T1000 (cell line): ENCODE measurements around the gene LMTK2.
"Not testable (repeated sequence)": the region's sequence is repeated elsewhere in the genome, so short reads cannot be mapped to it uniquely, and the experiment has no call there.

ENCODE experiments used
- DNase-seq: peaks from one replicate; lab custom pipeline; 2025; ENCODE audit warnings: mixed read lengths; lab: John Stamatoyannopoulos, UW

Gene LMTK2

DNA sequence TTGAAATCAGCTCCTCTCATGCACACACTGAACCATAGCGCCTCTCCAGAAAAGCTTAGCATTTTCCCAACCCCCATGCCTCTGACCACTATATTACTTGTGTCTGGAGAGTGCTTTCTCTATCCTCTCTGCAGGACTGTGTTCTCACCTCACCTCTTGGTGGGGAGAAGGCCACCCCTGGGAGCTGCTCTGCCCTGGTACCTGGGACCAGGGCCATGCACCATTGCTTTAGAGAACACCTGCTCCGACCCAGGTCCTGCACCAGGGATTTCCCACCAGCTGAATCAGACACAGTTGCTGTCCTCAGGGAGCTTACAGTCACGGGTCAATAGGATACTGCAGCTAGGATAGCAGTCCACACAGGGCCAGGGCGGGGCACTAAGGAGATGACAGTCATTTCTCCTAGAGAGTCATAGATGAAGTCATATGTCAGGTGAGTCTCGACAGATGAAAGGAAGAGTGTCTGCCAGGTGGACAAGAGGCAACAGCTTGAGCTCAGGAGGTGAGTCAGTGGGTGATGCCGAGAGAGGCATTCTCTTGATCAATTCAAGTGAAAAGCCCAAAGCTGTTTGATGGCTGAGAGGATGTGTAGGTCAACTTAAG lies 619 bp upstream of the LMTK2 start:
- DNase-seq = no peak

GRCh38 chr7:98107313-98107721 lies 655 bp downstream of the LMTK2 start:
- no peak for DNase-seq

- DNase-seq = no peak
Measured at GRCh38 chr7:98110249-98111022, 3.8 kb downstream of the LMTK2 start.

- DNase-seq = no peak
Measured at GRCh38 chr7:98112077-98112476, 5.4 kb downstream of the LMTK2 start.

DNA sequence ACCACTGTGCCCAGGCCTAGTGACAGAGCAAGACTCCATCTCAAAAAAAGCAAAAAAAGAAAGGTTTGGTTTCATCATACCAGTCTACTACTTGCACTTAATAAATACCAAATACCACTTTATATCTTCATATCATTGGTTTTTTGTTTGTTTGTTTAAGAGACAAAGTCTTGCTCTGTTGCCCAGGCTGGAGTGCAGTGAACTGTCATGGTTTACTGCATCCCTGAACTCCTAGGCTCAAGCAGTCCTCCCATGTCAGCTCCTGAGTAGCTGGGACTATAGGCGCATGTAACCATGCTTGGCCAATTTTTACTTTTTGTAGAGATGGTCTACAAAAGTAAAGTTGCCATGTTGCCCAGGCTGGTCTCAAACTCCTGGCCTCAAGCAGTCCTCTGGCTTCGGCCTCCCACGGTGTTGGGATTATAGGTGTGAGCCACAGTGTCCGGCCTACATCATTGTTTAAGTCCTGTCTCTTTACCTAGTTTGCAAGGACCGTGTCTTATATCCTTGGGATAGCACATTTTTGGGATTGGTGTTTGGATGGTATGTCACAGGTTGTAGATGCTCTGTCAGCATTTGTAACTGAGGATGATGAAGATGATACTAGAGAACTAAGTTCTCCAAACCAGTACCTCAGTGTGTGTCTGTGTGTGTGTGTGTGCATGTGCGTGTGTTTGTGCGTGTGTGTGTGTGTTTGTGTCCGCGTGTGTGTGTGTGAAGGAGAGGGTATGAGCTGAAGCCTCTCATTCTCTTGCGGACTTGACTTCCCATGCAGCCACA lies 9.3 kb downstream of the LMTK2 start:
- DNase-seq = no peak

DNA sequence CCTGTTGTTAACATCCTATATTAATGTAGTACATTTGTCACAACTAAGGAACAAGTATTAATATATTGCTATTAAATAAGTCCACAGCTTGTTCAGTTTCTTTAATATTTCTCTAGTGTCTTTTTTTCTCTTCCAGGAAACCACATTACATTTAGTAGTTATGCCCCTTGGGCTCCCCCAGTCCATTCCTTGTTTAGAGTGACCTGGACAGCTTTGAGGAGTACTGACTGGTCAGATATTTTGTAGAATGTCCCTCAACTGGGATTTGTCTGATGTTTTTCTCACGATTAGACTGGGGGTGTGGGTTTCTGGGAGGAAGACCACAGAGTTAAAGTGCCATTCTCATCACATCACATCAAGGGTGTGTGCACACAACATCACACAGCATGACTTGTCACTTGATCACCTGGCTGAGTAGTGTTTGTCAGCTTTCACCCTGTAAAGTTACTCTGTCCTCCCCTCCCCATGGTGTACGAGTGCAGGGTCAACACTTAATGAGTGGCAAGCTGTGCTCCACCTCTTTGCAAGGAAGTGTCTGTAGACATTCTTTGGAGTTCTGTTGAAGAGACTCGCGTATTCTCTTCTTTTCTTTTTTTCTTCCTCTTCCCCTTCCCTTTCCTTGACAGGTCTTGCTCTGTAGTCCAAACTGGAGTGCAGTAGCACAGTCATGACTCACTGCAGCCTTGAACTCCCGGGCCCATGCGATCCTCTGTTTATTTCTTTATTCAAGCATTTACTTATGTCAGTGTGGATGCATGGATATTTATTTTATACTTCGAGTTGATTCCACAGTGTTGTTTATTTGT lies 10.2 kb downstream of the LMTK2 start:
- DNase-seq = no peak

DNA sequence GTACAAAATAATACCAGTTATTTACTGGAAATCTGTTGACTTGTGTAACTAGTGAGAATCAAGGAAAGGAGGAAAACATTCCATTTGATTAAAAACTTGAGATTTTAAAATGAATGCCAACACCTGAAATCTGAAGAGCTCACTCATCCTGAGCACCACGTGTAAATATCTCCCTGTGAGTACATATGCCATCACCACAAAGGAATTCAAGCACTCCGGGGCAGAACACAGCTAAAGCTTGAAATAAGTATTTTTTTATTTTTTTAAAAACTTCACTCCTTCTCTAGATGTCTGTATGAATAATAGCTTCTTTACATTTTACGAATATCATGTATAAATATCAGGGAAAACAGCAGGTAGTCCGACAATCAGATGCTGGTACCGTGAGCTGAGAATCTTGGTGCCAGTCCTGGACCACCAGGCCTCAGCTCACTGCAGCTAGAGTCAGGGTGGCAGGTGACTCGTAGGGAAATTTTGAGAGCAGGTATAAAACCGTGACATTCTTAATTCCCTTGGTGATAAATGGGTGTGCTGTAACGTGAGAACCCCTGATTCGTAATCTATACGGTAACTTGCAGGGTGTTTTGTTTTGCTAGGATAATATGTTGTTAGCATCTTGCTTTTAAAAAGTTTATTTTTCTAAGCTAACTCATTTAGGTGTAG lies 12.7 kb downstream of the LMTK2 start:
- no peak for DNase-seq

DNA sequence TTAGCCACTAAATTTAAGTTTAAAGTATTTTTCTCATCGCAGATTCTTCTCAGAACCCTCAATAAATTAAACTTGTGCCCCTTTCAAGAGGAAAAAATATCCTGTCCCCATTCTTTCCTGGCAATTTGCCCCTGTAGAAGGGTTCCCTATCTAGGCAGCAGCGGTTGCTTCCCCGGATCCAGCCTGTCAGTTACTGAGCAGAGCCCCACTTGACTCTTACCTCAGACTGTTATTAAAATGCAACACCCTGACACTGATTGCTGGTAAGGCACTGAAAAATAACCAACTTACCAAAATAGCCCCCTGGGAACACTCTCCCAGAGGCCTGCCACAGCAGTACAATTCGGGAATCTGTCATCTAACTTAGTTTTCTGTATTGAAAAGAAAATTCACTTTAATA lies 13.9 kb downstream of the LMTK2 start:
- no peak for DNase-seq

- not testable (repeated sequence) for DNase-seq
Measured at GRCh38 chr7:98121388-98121787, 14.7 kb downstream of the LMTK2 start.

DNA sequence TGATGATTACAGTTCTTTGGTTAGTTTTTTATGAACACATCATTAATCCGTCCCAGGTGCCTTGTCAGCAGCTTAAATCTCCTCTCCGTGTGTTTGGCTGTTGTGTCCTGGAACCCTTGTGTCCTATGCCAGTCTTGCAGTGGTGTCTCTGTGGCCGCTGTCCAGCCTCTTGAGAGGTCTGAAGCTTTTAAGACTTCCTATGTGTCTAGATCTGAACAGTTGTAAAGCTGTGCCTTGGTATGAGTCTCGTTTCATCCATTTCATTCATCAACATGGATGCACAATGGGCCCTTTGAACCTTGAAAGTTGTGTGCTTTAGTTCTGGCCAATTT lies 16.7 kb downstream of the LMTK2 start:
- no peak for DNase-seq

DNA sequence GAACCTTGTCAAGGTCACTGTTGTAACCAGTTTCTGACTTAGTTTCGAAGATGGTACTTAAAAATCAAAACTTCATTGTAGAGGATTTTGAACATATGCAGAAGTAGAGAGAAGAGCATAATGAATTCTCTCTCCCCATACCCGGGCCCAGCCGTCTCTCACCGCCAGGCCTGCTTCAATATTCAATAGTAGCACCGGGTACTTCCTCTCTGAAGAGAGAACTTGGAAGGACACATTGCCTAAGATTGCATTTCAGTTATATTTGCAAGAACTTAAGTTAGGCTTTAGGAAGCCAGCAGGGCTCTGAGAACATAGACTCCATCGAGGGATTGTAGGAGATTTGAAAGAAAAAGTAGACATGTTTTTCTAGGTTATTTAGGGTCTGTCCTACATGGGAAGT lies 19.1 kb downstream of the LMTK2 start:
- no peak for DNase-seq

GRCh38 chr7:98126311-98127142 lies 19.9 kb downstream of the LMTK2 start:
- no peak for DNase-seq

- DNase-seq = no peak
Measured at GRCh38 chr7:98128346-98128745, 21.7 kb downstream of the LMTK2 start.

DNA sequence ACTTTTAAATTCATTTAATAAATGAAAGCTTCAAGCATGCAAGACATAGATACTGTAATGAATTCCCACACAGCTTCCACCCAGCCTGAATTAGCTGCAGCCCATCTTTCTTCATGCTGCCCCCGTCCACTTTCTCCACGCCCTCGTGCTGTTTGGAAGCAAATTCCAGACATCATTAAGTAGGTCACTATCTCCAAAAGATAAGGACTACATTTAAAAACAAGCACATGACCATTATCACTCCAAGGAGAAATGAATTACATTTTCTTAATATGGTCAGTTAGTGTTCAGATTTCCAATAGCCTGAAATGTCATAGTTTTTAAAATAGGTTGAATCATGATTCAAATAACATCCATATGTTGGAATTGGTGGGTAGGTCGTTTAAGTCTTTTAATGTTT lies 24.3 kb downstream of the LMTK2 start:
- DNase-seq = no peak

- no peak for DNase-seq
Measured at GRCh38 chr7:98133181-98133580, 26.5 kb downstream of the LMTK2 start.

- DNase-seq = no peak
Measured at GRCh38 chr7:98133621-98134303, 27.1 kb downstream of the LMTK2 start.

GRCh38 chr7:98134420-98135228 lies 28.0 kb downstream of the LMTK2 start:
- no peak for DNase-seq

GRCh38 chr7:98135984-98136383 lies 29.3 kb downstream of the LMTK2 start:
- no peak for DNase-seq

DNA sequence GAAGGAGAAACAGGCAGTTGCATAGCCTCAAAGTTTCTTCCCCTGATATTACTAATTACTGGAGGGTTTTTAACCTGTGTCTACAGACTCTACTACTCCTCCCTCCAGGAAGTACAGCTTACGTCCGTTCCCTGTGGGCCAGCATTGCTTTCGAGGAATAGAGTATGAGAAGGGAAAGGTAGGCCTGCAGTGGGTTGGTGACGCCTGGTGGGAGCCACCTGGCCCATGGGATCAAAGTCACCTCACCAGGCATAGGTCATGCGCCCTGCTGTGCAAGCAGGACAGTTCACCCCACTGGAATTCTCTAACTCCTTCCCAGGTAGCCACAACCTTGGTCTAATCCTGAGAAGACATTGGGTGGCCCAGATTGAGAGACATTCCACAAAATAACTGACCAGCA lies 29.8 kb downstream of the LMTK2 start:
- no peak for DNase-seq
